Adrenal gland (tissue), 12 donors: ENCODE measurements around the gene CEP128. TPM values are rescaled to one million over a fixed set of nuclear protein-coding genes. Genes with fewer than 3 reads are reported as not detected.

Source experiments
- DNase-seq, 7 donors: peaks; one replicate each; pipeline ENCODE4 v3.0.0-alpha.2; 2019 to 2020
- H3K27ac ChIP-seq, 5 donors: fragments of 200-600 bp; sonication (generic) in 4 of 5; 1 replicate in 3 of 5; 2 replicates in 2 of 5; pipeline versions ENCODE4 v1.5.1 to v1.8.0; 2016 to 2020; ENCODE audit warnings: mild to moderate bottlenecking in 1 of 5
- H3K27me3 ChIP-seq: fragments of 200-600 bp; 2 replicates; pipeline ENCODE4 v1.8.0; 2021
- H3K36me3 ChIP-seq, 2 donors: fragments of 200-600 bp; replicated peaks in 1 of 2; 1 replicate in 1 of 2; 2 replicates in 1 of 2; pipeline versions ENCODE4 v1.5.1 to v1.8.0; 2018 to 2022
- H3K4me1 ChIP-seq, 2 donors: fragments of 200-600 bp; replicated peaks in 1 of 2; 1 replicate in 1 of 2; 2 replicates in 1 of 2; pipeline versions ENCODE4 v1.5.1 to v1.8.0; 2018 to 2021
- H3K4me3 ChIP-seq, 4 donors: fragments of 200-600 bp; sonication (generic) in 3 of 4; one replicate each; pipeline ENCODE4 v1.5.1; 2016 to 2018
- H3K9me3 ChIP-seq, 3 donors: fragments of 200-600 bp; sonication (generic) in 1 of 3; replicated peaks in 1 of 3; 1 replicate in 2 of 3; 2 replicates in 1 of 3; pipeline versions ENCODE4 v1.5.1 to v1.8.0; 2016 to 2021
- CTCF ChIP-seq, 6 experiments: fragments of 450-650 bp in 4 of 6; fragments of 200-600 bp in 2 of 6; sonication (generic) in 1 of 6; IDR thresholded peaks; 1 replicate in 5 of 6; 2 replicates in 1 of 6; pipeline versions ENCODE4 v1.5.1 to v1.8.0; 2016 to 2021; ENCODE audit warnings: antibody characterized with exemption in 6 of 6, mild to moderate bottlenecking in 2 of 6, moderate library complexity in 1 of 6
- POLR2A ChIP-seq, 2 donors: fragments of 450-650 bp; IDR thresholded peaks; one replicate each; pipeline ENCODE4 v1.6.1; 2017; ENCODE audit warnings: antibody characterized with exemption in 2 of 2, mild to moderate bottlenecking in 2 of 2, moderate library complexity in 1 of 2
- WGBS, 4 donors: extraction: QIAGEN DNeasy Blood & Tissue Kit in 2 of 4; methylation state at CpG; one replicate each; pipeline versions ENCODE4 v1.1.5 to v1.1.7; 2013 to 2017; 5-methylcytosine and 5-hydroxymethylcytosine counted together
- intact Hi-C, 2 donors: fragments of 100-400 bp; cut with DNase I; formaldehyde crosslinking; loops; one replicate each; pipeline versions ENCODE4 v1.14.1 to v1.15.0; 2022 to 2023
- polyA plus RNA-seq, 3 donors: library from polyadenylated mRNA; stranded (reverse); fragments of 200-250 nt in 2 of 3; fragments of 350-450 nt in 1 of 3; fragmentation: Illumina TruSeq in 1 of 3; extraction: RNeasy Lipid Tissue Mini Kit (QIAGEN cat#74804) in 1 of 3; gene quantifications; one replicate each; pipeline ENCODE4 v1.2.3, GENCODE V29; 2013 to 2014
- total RNA-seq, 9 donors: library from RNA; depleted of rRNA in 4 of 9; stranded (reverse); fragments of >200 nt in 4 of 9; fragments of 120-200 nt in 1 of 9; fragmentation: NEBNext Ultra II Directional in 1 of 9; extraction: Animal tissue kit (Norgen Biotek cat#: 25700) in 1 of 9; gene quantifications; one replicate each; pipeline versions ENCODE4 v1.1.0 to v1.2.4, GENCODE V29; 2013 to 2023
- donor health status: healthy with polysubstance abuse.
- donor health status: Bipolar disorder and iron deficiency.
- donor health status: DM: yes; HTN: yes; CAD: no.
- donor health status: DM: no; HTN: no; CAD: no.
- donor health status: DM: no; HTN: no; CAD: no.
- donor health status: DM: yes; HTN: yes; CAD: no.

The CEP128 gene
- total and polyA plus RNA-seq, 12 donors, result 1.1 to 5.2 (median 3.1) TPM

- TF ChIP-seq CTCF (IDR thresholded peaks at IDR 0.05) (no peak), POLR2A (IDR thresholded peaks at IDR 0.05) (no peak)
- H3K4me3 ChIP-seq, result no peak overlapping the region
- DNase-seq, result no peak
- no peaks in the 10 kb centered on the region for H3K9me3 ChIP-seq
- intact Hi-C loops, result no loop called here
- no peaks in the 10 kb centered on the region for H3K36me3 ChIP-seq
- WGBS, 4 donors, result 71 to 78% (median 72%) methylated on average over 2 of the region's 2 CpGs
- H3K27me3 ChIP-seq, result no peaks in the 10 kb centered on the region
- no peak overlapping the region for H3K27ac ChIP-seq
- no peaks in the 10 kb centered on the region for H3K4me1 ChIP-seq
Observed at GRCh38 chr14:80979951-80980350, 38.4 kb upstream of the CEP128 start.

- Histone ChIP-seq H3K36me3 (no peaks in the 10 kb centered on the region), H3K27ac (no peak overlapping the region), H3K9me3 (no peaks in the 10 kb centered on the region), H3K4me3 (no peak overlapping the region), H3K4me1 (no peaks in the 10 kb centered on the region), H3K27me3 (no peaks in the 10 kb centered on the region)
- intact Hi-C loops, result no loop called here
- no peak for TF ChIP-seq POLR2A (IDR thresholded peaks at IDR 0.05)
- no peak for TF ChIP-seq CTCF (IDR thresholded peaks at IDR 0.05)
- DNase-seq, result no peak
- whole genome bisulfite sequencing, 4 donors, result 51 to 77% (median 66%) methylated on average over 2 of the region's 2 CpGs
Observed at GRCh38 chr14:80978403-80978802, 36.9 kb upstream of the CEP128 start.

GRCh38 chr14:80977221-80977620, 35.7 kb upstream of the CEP128 start:
- intact Hi-C loops, result no loop called here
- TF ChIP-seq POLR2A (IDR thresholded peaks at IDR 0.05) (no peak), CTCF (IDR thresholded peaks at IDR 0.05) (no peak)
- Histone ChIP-seq H3K27me3 (no peaks in the 10 kb centered on the region), H3K4me1 (no peaks in the 10 kb centered on the region), H3K4me3 (no peak overlapping the region), H3K9me3 (no peaks in the 10 kb centered on the region), H3K36me3 (no peaks in the 10 kb centered on the region), H3K27ac (no peak overlapping the region)
- no peak for DNase-seq

- Histone ChIP-seq H3K4me1 (no peaks in the 10 kb centered on the region), H3K27me3 (no peaks in the 10 kb centered on the region), H3K27ac (no peak overlapping the region), H3K9me3 (no peaks in the 10 kb centered on the region), H3K4me3 (no peak overlapping the region), H3K36me3 (no peaks in the 10 kb centered on the region)
- TF ChIP-seq POLR2A (IDR thresholded peaks at IDR 0.05) (no peak), CTCF (IDR thresholded peaks at IDR 0.05) (no peak)
- intact Hi-C loops, result no loop called here
- 70 to 87% (median 80%) methylated on average over 2 of the region's 2 CpGs for WGBS, 4 donors
- no peak for DNase-seq
Observed at GRCh38 chr14:80974679-80975078, 33.1 kb upstream of the CEP128 start.
